BJ (cell line): Measurements from ENCODE around the gene CDH6. TPM values are rescaled to one million over a fixed set of nuclear protein-coding genes. Genes with fewer than 3 reads are reported as not detected.

Experiments
- CTCF ChIA-PET: fragments of 350-600 bp; formaldehyde crosslinking; extraction: SDS; loops from one replicate; lab custom pipeline; 2021; ENCODE audit warnings: antibody characterized with exemption, inconsistent platforms; lab: Yijun Ruan, JAX
- POLR2A ChIA-PET: fragments of 300-600 bp; sonication (Branson Sonifier 250); formaldehyde crosslinking; extraction: SDS; loops from one replicate; lab custom pipeline; 2021; ENCODE audit warnings: antibody characterized with exemption; lab: Charles Lee
- DNase-seq: peaks from one replicate; pipeline ENCODE4 v3.0.0-alpha.2; 2011; ENCODE audit warnings: low read depth
- H3K27me3 ChIP-seq: 2 replicates; pipeline ENCODE4 v1.6.0; 2011; ENCODE audit warnings: low read length; ENCODE audit not compliant: control insufficient read depth, insufficient read depth
- H3K36me3 ChIP-seq: 2 replicates; pipeline ENCODE4 v1.5.1; 2011; ENCODE audit warnings: low read length; ENCODE audit not compliant: control insufficient read depth, insufficient read depth
- H3K4me3 ChIP-seq: 2 replicates; pipeline ENCODE4 v1.5.1; 2011; ENCODE audit warnings: low read depth, mild to moderate bottlenecking, control low read depth, low read length
- polyA plus RNA-seq: library from polyadenylated mRNA; depleted of rRNA; stranded (reverse); fragments of >200 nt; gene quantifications from 2 replicates; pipeline ENCODE4 v1.2.3, GENCODE V29; 2011
- TF ChIP-seq, protein P1 (sequence below): IDR thresholded peaks from 2 replicates; pipeline ENCODE4 v1.5.1; 2011; ENCODE audit warnings: low read depth, mild to moderate bottlenecking, control low read depth, inconsistent platforms, low read length, moderate library complexity; ENCODE audit not compliant: insufficient read depth

CDH6 gene
- polyA plus RNA-seq, 1 experiment, result 2.9 TPM

DNA sequence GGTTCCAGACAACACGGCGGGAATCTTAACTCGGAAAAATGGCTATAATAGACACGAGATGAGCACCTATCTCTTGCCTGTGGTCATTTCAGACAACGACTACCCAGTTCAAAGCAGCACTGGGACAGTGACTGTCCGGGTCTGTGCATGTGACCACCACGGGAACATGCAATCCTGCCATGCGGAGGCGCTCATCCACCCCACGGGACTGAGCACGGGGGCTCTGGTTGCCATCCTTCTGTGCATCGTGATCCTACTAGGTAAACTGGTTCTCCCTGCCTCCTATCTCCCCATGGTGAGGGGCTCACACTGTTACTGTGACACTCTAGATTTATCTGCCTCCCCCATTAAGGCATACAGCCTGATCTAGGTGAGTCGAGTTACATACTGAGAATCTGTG is 124.2 kb downstream of the CDH6 start:
- Histone ChIP-seq H3K27me3 (no peaks in the 10 kb centered on the region), H3K36me3 (no peaks in the 10 kb centered on the region), H3K4me3 (no peak overlapping the region)
- POLR2A ChIA-PET, result no interaction called here
- TF ChIP-seq, protein P1, sequence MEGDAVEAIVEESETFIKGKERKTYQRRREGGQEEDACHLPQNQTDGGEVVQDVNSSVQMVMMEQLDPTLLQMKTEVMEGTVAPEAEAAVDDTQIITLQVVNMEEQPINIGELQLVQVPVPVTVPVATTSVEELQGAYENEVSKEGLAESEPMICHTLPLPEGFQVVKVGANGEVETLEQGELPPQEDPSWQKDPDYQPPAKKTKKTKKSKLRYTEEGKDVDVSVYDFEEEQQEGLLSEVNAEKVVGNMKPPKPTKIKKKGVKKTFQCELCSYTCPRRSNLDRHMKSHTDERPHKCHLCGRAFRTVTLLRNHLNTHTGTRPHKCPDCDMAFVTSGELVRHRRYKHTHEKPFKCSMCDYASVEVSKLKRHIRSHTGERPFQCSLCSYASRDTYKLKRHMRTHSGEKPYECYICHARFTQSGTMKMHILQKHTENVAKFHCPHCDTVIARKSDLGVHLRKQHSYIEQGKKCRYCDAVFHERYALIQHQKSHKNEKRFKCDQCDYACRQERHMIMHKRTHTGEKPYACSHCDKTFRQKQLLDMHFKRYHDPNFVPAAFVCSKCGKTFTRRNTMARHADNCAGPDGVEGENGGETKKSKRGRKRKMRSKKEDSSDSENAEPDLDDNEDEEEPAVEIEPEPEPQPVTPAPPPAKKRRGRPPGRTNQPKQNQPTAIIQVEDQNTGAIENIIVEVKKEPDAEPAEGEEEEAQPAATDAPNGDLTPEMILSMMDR, result no peak
- CTCF ChIA-PET, result no interaction called here
- DNase-seq, result no peak

DNA sequence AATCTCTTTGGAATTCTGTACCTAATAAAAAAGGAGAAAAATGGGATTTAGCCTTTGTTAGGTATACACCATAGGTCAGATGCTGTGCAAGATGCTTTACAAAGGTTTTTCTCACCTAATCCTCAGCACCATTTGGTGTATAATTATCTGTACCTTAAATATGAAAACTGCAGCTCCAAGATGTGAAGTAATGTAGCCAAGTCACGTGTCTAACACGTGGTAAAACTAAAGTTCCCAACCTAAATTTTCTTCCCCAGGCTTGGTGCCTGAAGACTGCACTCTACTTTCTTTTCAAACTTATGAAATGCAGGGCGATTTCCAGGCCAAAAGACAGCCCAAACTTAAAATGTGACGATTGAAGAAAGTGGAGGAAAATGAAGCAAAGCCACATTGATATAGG is 125.8 kb downstream of the CDH6 start:
- Histone ChIP-seq H3K27me3 (no peaks in the 10 kb centered on the region), H3K4me3 (no peak overlapping the region), H3K36me3 (no peaks in the 10 kb centered on the region)
- DNase-seq, result no peak
- POLR2A ChIA-PET, result no interaction called here
- CTCF ChIA-PET, result no interaction called here
- TF ChIP-seq, protein P1, result no peak

DNA sequence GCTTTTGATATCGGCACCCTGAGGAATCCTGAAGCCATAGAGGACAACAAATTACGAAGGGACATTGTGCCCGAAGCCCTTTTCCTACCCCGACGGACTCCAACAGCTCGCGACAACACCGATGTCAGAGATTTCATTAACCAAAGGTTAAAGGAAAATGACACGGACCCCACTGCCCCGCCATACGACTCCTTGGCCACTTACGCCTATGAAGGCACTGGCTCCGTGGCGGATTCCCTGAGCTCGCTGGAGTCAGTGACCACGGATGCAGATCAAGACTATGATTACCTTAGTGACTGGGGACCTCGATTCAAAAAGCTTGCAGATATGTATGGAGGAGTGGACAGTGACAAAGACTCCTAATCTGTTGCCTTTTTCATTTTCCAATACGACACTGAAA is 129.5 kb downstream of the CDH6 start:
- POLR2A ChIA-PET, result no interaction called here
- DNase-seq, result no peak
- no peaks in the 10 kb centered on the region for H3K27me3 ChIP-seq
- TF ChIP-seq, protein P1, result no peak
- CTCF ChIA-PET, result no interaction called here
- no peak overlapping the region for H3K4me3 ChIP-seq
- no peaks in the 10 kb centered on the region for H3K36me3 ChIP-seq

DNA sequence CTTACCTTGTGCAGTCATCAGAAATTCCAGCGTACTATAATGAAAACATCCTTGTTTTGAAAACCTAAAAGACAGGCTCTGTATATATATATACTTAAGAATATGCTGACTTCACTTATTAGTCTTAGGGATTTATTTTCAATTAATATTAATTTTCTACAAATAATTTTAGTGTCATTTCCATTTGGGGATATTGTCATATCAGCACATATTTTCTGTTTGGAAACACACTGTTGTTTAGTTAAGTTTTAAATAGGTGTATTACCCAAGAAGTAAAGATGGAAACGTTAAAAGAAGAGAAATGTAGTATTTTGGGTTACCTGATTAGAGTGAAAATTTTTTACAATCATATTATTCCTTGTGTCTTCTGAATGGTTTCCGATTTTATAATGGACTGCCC is 131.4 kb downstream of the CDH6 start:
- TF ChIP-seq, protein P1, result no peak
- CTCF ChIA-PET, result no interaction called here
- Histone ChIP-seq H3K36me3 (no peaks in the 10 kb centered on the region), H3K4me3 (no peak overlapping the region), H3K27me3 (no peaks in the 10 kb centered on the region)
- DNase-seq, result no peak
- POLR2A ChIA-PET, result no interaction called here

DNA sequence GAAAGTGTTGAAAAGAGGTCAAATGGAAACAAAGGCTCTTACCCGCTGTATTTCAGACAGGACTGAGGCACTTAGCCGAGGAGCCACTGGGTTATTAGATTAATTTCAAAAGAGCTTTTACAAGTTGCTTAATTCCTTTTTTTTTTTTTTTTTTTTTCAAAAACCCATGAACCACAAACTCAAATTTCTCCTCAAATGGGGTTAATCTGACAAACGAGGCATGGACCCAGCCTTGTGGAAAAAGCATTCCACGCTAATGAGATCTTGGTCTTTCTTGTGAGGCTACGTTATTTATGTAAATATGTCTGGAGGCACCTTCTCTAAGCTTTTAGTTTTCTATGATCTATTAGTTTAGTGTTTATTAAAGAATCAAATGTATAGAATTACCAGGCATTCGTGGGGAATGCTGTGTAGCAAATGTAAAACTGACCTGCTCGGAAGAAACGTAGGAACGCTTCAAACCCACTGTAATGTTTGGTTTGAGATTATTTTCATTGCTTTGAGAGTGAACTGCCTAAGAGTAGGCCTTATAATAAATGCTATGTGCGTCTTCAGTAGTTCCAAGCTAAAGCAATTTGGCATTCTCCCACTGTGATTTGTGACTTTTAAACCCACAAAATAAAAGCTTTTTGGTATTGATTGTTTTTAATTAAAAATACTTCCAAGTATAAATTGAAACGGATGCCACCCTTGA is 134.7 kb downstream of the CDH6 start:
- Histone ChIP-seq H3K36me3 (no peaks in the 10 kb centered on the region), H3K27me3 (no peaks in the 10 kb centered on the region), H3K4me3 (no peak overlapping the region)
- POLR2A ChIA-PET, result no interaction called here
- CTCF ChIA-PET, result interaction anchor here (0.8 kb wide), 1 partner anchor 34 kb away, joined by 3 read pairs; no protein-coding TSS in a partner anchor
- no peak for DNase-seq
- TF ChIP-seq, protein P1, result no peak
